Lung (tissue), 12 donors: ENCODE results near the gene PHLPP1. TPM values are rescaled to one million over a fixed set of nuclear protein-coding genes. Genes with fewer than 3 reads are reported as not detected.

Experiments used
- ATAC-seq: fragments of 200-7000 bp; cut with Tn5 transposase; one replicate; pipeline ENCODE4 v1.9.1; 2020; ENCODE audit warnings: moderate number of reproducible peaks; ENCODE audit not compliant: insufficient read depth, low FRiP score
- DNase-seq, 3 donors: peaks; one replicate each; pipeline ENCODE4 v3.0.0-alpha.2; 2013 to 2017
- H3K27ac ChIP-seq, 2 donors: one replicate each; pipeline ENCODE4 v1.5.1; 2013; ENCODE audit warnings: mild to moderate bottlenecking in 2 of 2, moderate library complexity in 2 of 2, control low read depth in 1 of 2, inconsistent platforms in 1 of 2, low read depth in 1 of 2, low read length in 1 of 2
- H3K27me3 ChIP-seq, 3 donors: one replicate each; pipeline ENCODE4 v1.5.1; 2013; ENCODE audit warnings: low read length in 2 of 3; ENCODE audit not compliant: control insufficient read depth in 3 of 3, insufficient read depth in 3 of 3
- H3K36me3 ChIP-seq, 4 donors: one replicate each; pipeline ENCODE4 v1.5.1; 2013; ENCODE audit warnings: low read length in 4 of 4, mild to moderate bottlenecking in 1 of 4, moderate library complexity in 1 of 4; ENCODE audit not compliant: control insufficient read depth in 4 of 4, insufficient read depth in 4 of 4
- H3K4me1 ChIP-seq, 5 donors: one replicate each; pipeline ENCODE4 v1.5.1; 2013; ENCODE audit warnings: low read length in 5 of 5, mild to moderate bottlenecking in 2 of 5, moderate library complexity in 1 of 5; ENCODE audit not compliant: control insufficient read depth in 5 of 5, insufficient read depth in 5 of 5
- H3K4me3 ChIP-seq: one replicate; pipeline ENCODE4 v1.5.1; 2013; ENCODE audit warnings: mild to moderate bottlenecking, control low read depth, moderate library complexity
- H3K9ac ChIP-seq, 2 donors: one replicate each; pipeline ENCODE4 v1.5.1; 2013; ENCODE audit warnings: low read length in 2 of 2, control low read depth in 1 of 2; ENCODE audit not compliant: insufficient read depth in 1 of 2
- H3K9me3 ChIP-seq, 4 donors: one replicate each; pipeline ENCODE4 v1.5.1; 2013; ENCODE audit warnings: low read length in 3 of 4, mild to moderate bottlenecking in 1 of 4, moderate library complexity in 1 of 4; ENCODE audit not compliant: control insufficient read depth in 4 of 4, insufficient read depth in 3 of 4
- CTCF ChIP-seq: IDR thresholded peaks from 2 replicates; pipeline ENCODE4 v1.5.1; 2012; ENCODE audit warnings: mild to moderate bottlenecking; ENCODE audit errors: control extremely low read depth, extremely low read depth
- WGBS, 2 donors: extraction: QIAGEN DNeasy Blood & Tissue Kit; methylation state at CpG; one replicate each; pipeline ENCODE4 v1.1.7; 2013; 5-methylcytosine and 5-hydroxymethylcytosine counted together
- polyA plus RNA-seq, 2 donors: library from polyadenylated mRNA; stranded (reverse); fragments of 200-250 nt; gene quantifications; one replicate each; pipeline ENCODE4 v1.2.1, GENCODE V29; 2013
- total RNA-seq, 2 donors: library from RNA; depleted of rRNA in 1 of 2; stranded (reverse); fragments of >200 nt in 1 of 2; gene quantifications; one replicate each; pipeline ENCODE4 v1.2.1, GENCODE V29; 2014 to 2021
- donor health status: control.
- donor health status: control.
- donor health status: Bipolar disorder and iron deficiency.
- donor health status: healthy.
- donor health status: DM: yes; HTN: yes; CAD: no.

The PHLPP1 gene
- total and polyA plus RNA-seq, 4 donors, result 2.3 to 29.2 (median 7.9) TPM

DNA sequence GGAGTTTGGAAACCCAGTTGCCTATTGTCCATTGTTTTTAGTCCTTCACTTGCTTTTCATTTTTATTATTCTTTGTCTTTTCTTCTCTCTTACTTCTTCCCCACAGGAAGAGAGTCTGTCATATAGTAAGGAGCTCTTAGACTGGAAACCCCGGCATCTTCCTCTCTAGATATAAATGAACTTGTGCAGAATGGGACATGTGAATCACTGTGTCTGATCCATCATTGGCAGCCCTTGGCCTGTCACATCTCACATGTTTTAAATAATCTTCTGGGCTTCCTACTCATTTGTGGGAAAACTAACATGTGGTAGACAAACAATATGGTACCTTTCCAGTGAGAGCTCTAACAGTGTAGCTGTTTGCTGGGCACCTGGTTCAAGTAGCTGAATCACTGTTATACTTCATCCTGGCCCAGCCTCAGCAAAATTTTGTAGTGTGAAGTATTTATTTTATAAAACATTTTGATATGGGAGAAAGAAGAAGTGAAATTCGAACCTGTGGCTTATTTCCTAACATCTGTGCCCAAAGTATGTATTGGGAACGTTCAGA, 112.8 kb downstream of the PHLPP1 start:
- Histone ChIP-seq H3K27ac (no peak overlapping the region), H3K9me3 (no peaks in the 10 kb centered on the region), H3K4me3 (no peak overlapping the region), H3K9ac (no peak overlapping the region), H3K36me3 (no peaks in the 10 kb centered on the region), H3K27me3 (no peaks in the 10 kb centered on the region), H3K4me1 (peaks cover 0 to 14% (median 0%) of the 10 kb centered on the region in 5 donors)
- whole genome bisulfite sequencing, 2 donors, result 40 to 46% methylated on average over 3 of the region's 3 CpGs
- ATAC-seq (no peak), DNase-seq (no peak)
- no peak for TF ChIP-seq CTCF

GRCh38 chr18:62828852-62829251, 113.5 kb downstream of the PHLPP1 start:
- Histone ChIP-seq H3K27me3 (no peaks in the 10 kb centered on the region), H3K27ac (no peak overlapping the region), H3K9me3 (no peaks in the 10 kb centered on the region), H3K9ac (no peak overlapping the region), H3K4me1 (peaks cover 0 to 14% (median 0%) of the 10 kb centered on the region in 5 donors), H3K36me3 (no peaks in the 10 kb centered on the region), H3K4me3 (no peak overlapping the region)
- no peak for TF ChIP-seq CTCF
- ATAC-seq (no peak), DNase-seq (no peak)
- WGBS, 2 donors, result 33 to 62% methylated on average over 1 of the region's 1 CpG

DNA sequence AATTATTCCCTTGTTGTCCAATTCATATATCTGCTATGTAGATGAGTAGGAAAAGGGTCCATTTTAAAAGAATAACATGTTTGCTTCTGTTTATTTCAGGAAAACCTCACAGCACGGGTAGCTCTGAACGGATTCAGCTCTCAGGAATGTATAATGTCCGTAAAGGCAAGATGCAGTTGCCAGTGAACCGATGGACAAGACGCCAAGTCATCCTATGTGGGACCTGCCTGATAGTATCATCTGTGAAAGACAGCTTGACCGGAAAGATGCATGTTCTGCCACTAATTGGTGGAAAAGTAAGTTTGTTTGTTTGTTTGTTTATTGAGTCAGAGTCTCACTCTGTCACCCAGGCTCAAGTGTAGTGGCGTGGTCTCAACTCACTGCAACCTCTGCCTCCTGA, 114.6 kb downstream of the PHLPP1 start:
- no peak for ATAC-seq
- no peak overlapping the region for H3K4me3 ChIP-seq
- no peaks in the 10 kb centered on the region for H3K27me3 ChIP-seq
- H3K4me1 ChIP-seq, result peaks cover 0 to 14% (median 0%) of the 10 kb centered on the region in 5 donors
- TF ChIP-seq CTCF, result no peak
- no peaks in the 10 kb centered on the region for H3K9me3 ChIP-seq
- 97% methylated on average over 7 of the region's 7 CpGs for WGBS, 2 donors
- H3K27ac ChIP-seq, result no peak overlapping the region
- H3K9ac ChIP-seq, result no peak overlapping the region
- H3K36me3 ChIP-seq, result no peaks in the 10 kb centered on the region
- DNase-seq, result no peak

GRCh38 chr18:62832282-62832681, 116.9 kb downstream of the PHLPP1 start:
- H3K27ac ChIP-seq, result no peak overlapping the region
- H3K9me3 ChIP-seq, result no peaks in the 10 kb centered on the region
- 21 to 25% methylated on average over 2 of the region's 2 CpGs for WGBS, 2 donors
- no peak overlapping the region for H3K9ac ChIP-seq
- ATAC-seq (no peak), DNase-seq (peak in 1 of 3 donors; percentile 36)
- no peak overlapping the region for H3K4me3 ChIP-seq
- H3K4me1 ChIP-seq, result peaks cover 0 to 11% (median 0%) of the 10 kb centered on the region in 5 donors
- H3K36me3 ChIP-seq, result no peaks in the 10 kb centered on the region
- no peak for TF ChIP-seq CTCF
- H3K27me3 ChIP-seq, result no peaks in the 10 kb centered on the region
